ENCODE data around the gene TRMT11. TPM values are rescaled to one million over a fixed set of nuclear protein-coding genes. Genes with fewer than 3 reads are reported as not detected.

TRMT11 gene
- total and polyA plus RNA-seq, 10 donors = 10.7 to 37.7 (median 22.2) TPM

DNA sequence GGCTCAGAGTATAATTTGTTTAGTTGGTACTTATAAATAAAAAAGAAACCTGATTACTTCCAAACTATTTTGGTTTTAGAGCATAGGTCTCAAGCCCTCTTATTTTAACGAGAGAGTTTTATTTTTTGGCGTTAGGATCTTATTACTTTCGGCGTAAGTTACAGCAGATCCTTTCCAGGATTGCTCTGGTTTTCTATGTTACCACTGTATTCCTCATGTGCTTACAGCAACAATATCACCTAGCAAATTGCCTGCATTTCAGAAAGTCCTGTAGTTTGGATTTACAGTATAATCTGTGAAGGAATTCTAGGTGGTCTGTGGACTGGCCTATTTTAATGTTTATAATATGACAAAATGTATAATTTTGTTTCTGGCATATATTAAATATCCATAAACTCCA is 54.1 kb downstream of the TRMT11 start:
- Histone ChIP-seq H3K4me1 (peaks cover 0 to 6% (median 0%) of the 10 kb centered on the region in 6 donors), H3K27me3 (replicated peaks in 1 of 7) (no peaks in the 10 kb centered on the region), H3K27ac (no peak overlapping the region), H3K9me3 (peaks cover 0 to 9% (median 5%) of the 10 kb centered on the region in 8 donors), H3K4me3 (no peak overlapping the region), H3K36me3 (peaks cover 0 to 83% (median 27%) of the 10 kb centered on the region in 6 donors)
- WGBS, 5 donors = 90 to 95% (median 92%) methylated on average over 4 of the region's 4 CpGs
- DNase-seq = no peak
- intact Hi-C loops (cut with DNase I; ENCODE audit: low total_unique reads) = no loop called here
- TF ChIP-seq, protein P1, sequence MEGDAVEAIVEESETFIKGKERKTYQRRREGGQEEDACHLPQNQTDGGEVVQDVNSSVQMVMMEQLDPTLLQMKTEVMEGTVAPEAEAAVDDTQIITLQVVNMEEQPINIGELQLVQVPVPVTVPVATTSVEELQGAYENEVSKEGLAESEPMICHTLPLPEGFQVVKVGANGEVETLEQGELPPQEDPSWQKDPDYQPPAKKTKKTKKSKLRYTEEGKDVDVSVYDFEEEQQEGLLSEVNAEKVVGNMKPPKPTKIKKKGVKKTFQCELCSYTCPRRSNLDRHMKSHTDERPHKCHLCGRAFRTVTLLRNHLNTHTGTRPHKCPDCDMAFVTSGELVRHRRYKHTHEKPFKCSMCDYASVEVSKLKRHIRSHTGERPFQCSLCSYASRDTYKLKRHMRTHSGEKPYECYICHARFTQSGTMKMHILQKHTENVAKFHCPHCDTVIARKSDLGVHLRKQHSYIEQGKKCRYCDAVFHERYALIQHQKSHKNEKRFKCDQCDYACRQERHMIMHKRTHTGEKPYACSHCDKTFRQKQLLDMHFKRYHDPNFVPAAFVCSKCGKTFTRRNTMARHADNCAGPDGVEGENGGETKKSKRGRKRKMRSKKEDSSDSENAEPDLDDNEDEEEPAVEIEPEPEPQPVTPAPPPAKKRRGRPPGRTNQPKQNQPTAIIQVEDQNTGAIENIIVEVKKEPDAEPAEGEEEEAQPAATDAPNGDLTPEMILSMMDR (IDR thresholded peaks at IDR 0.05 in 8 of 11, conservative IDR thresholded peaks at IDR 0.05 in 3 of 11) = no peak
- TF ChIP-seq POLR2AphosphoS5 (IDR thresholded peaks at IDR 0.05) (no peak), POLR2A (IDR thresholded peaks at IDR 0.05) (no peak)

DNA sequence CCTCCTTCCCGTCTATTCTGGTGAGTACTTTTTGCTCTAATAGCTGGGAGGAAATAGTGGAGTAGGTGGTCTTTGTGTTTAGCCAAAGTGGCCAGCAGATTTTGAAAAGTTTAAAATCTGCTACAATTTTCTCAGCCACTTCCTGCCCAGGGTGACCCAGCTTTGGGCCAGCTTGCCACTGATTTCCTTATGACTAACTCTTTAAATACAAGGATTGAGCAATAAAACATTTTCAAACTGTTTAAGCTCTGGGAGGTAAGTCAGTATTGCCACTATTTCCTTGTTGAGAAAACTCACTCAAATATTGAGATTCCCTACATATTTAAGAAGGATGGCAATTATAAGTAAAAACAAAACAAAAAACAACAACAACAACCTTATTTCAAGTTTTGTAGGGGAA is 54.5 kb downstream of the TRMT11 start:
- 31 to 52% (median 48%) methylated on average over 1 of the region's 1 CpG for WGBS, 5 donors
- H3K4me1 ChIP-seq = peaks cover 0 to 6% (median 0%) of the 10 kb centered on the region in 6 donors
- H3K27ac ChIP-seq = no peak overlapping the region
- H3K27me3 ChIP-seq (replicated peaks in 1 of 7) = no peaks in the 10 kb centered on the region
- no peak overlapping the region for H3K4me3 ChIP-seq
- H3K36me3 ChIP-seq = peaks cover 0 to 83% (median 27%) of the 10 kb centered on the region in 6 donors
- intact Hi-C loops (cut with DNase I; ENCODE audit: low total_unique reads) = no loop called here
- TF ChIP-seq POLR2AphosphoS5 (IDR thresholded peaks at IDR 0.05) (no peak), POLR2A (IDR thresholded peaks at IDR 0.05) (no peak)
- TF ChIP-seq, protein P1 (IDR thresholded peaks at IDR 0.05 in 8 of 11, conservative IDR thresholded peaks at IDR 0.05 in 3 of 11) = no peak
- peaks cover 0 to 9% (median 5%) of the 10 kb centered on the region in 8 donors for H3K9me3 ChIP-seq
- no peak for DNase-seq

GRCh38 chr6:126041516-126041915 is 55.2 kb downstream of the TRMT11 start:
- intact Hi-C loops (cut with DNase I; ENCODE audit: low total_unique reads) = no loop called here
- peaks cover 0 to 6% (median 0%) of the 10 kb centered on the region in 6 donors for H3K4me1 ChIP-seq
- peaks cover 0 to 84% (median 27%) of the 10 kb centered on the region in 6 donors for H3K36me3 ChIP-seq

DNA sequence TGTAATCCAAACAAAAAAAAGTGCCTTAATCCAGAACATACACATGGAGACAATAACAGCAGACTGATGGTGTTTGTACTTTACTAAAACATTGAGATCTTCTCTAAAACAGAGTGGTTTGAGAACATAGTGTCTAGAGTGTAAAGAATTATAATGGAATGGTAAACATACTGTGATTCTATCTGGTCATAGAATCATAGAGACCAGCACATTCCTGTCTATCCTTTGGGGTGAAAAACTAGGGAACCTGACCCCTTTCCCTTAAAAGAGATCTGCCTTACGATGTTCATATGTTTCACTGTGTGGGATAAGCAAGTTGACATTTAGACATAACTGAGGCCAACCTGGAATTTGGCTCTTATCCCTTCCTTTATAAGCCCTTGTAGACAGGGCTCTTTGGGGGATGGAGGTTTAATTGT is 55.7 kb downstream of the TRMT11 start:
- H3K9me3 ChIP-seq = peaks cover 0 to 9% (median 5%) of the 10 kb centered on the region in 8 donors
- no peak overlapping the region for H3K4me3 ChIP-seq
- peaks cover 0 to 6% (median 0%) of the 10 kb centered on the region in 6 donors for H3K4me1 ChIP-seq
- H3K27me3 ChIP-seq (replicated peaks in 1 of 7) = no peaks in the 10 kb centered on the region
- intact Hi-C loops (cut with DNase I; ENCODE audit: low total_unique reads) = no loop called here
- H3K36me3 ChIP-seq = peaks cover 0 to 84% (median 25%) of the 10 kb centered on the region in 6 donors
- H3K27ac ChIP-seq = no peak overlapping the region
- WGBS, 5 donors = 92 to 100% (median 95%) methylated on average over 1 of the region's 1 CpG
- TF ChIP-seq POLR2AphosphoS5 (IDR thresholded peaks at IDR 0.05) (no peak), POLR2A (IDR thresholded peaks at IDR 0.05) (no peak)
- TF ChIP-seq, protein P1 (IDR thresholded peaks at IDR 0.05 in 8 of 11, conservative IDR thresholded peaks at IDR 0.05 in 3 of 11) = no peak
- DNase-seq = no peak

More at GRCh38 chr6:126041516-126041915, 55.2 kb downstream of the TRMT11 start:
- H3K27ac ChIP-seq = no peak overlapping the region
- peaks cover 0 to 9% (median 5%) of the 10 kb centered on the region in 8 donors for H3K9me3 ChIP-seq
- no peak overlapping the region for H3K4me3 ChIP-seq
- TF ChIP-seq POLR2A (IDR thresholded peaks at IDR 0.05) (no peak), POLR2AphosphoS5 (IDR thresholded peaks at IDR 0.05) (no peak)
- TF ChIP-seq, protein P1 (IDR thresholded peaks at IDR 0.05 in 8 of 11, conservative IDR thresholded peaks at IDR 0.05 in 3 of 11) = no peak
- H3K27me3 ChIP-seq (replicated peaks in 1 of 7) = no peaks in the 10 kb centered on the region
- DNase-seq = no peak

Data from spleen (tissue), 11 donors.